ENCODE results near the gene CYBA. TPM values are rescaled to one million over a fixed set of nuclear protein-coding genes. Genes with fewer than 3 reads are reported as not detected.

CYBA gene
- total and polyA plus RNA-seq, 2 of the 4 experiments (the other 2 are of a cell fraction): 65.6 to 169 TPM

GRCh38 chr16:88681084-88681680, 30.3 kb upstream of the CYBA start:
- ChIA-PET CTCF (no interaction called here), POLR2A (ENCODE audit: unreplicated experiment) (no interaction called here)
- peaks cover 6% of the 10 kb centered on the region; the same call in 1 of the 2 replicates for H3K27me3 ChIP-seq (ENCODE audit: control insufficient read depth, insufficient read depth, low read length)
- H3K36me3 ChIP-seq (ENCODE audit: control insufficient read depth, insufficient read depth, low read length): no peaks in the 10 kb centered on the region; the same call in 1 of the 2 replicates
- in situ Hi-C loops (cut with MboI; ENCODE audit: low sequenced_read_pairs) (no loop called here), dilution Hi-C loops (cut with HindIII; ENCODE audit: low sequenced_read_pairs, unreplicated experiment) (no loop called here), intact Hi-C loops (cut with micrococcal nuclease) (no loop called here)
- H3K4me3 ChIP-seq (ENCODE audit: insufficient read depth, low read depth, low read length): no peak overlapping the region
- H3K56ac ChIP-seq (ENCODE audit: extremely low read depth, insufficient read depth, low read length): no peak overlapping the region
- no peak for DNase-seq
- H3K79me1 ChIP-seq (ENCODE audit: low read depth in 1 of 2, low read length in 2 of 2): no peaks in the 10 kb centered on the region
- no peak overlapping the region for H3K18ac ChIP-seq (ENCODE audit: low read depth, low read length)
- TF ChIP-seq MXI1 (IDR thresholded peaks at IDR 0.05; ENCODE audit: borderline replicate concordance, low read depth, low read length) (no peak), FOS (IDR thresholded peaks at IDR 0.05; ENCODE audit: low read depth, low read length) (no peak)
- no peak overlapping the region for H3K9ac ChIP-seq (ENCODE audit: low read depth, low read length)
- H3K9me3 ChIP-seq (ENCODE audit: control insufficient read depth, insufficient read depth, low read length): no peaks in the 10 kb centered on the region
- no peak overlapping the region for H3K14ac ChIP-seq (replicated peaks; ENCODE audit: low read depth, low read length)
- no peak overlapping the region for H2BK5ac ChIP-seq (ENCODE audit: low read depth, low read length, poor library complexity, severe bottlenecking)
- no peak overlapping the region for H4K91ac ChIP-seq (ENCODE audit: insufficient read depth, low read depth, low read length)
- H2BK20ac ChIP-seq (ENCODE audit: low read depth, low read length): no peak overlapping the region
- no peaks in the 10 kb centered on the region for H3K9me1 ChIP-seq (ENCODE audit: insufficient read depth, low read length)
- H3K27ac ChIP-seq (ENCODE audit: insufficient read depth, low read length): no peak overlapping the region
- no TSS peak for BruUV-seq (replicated peaks)
- H2AFZ ChIP-seq (replicated peaks; ENCODE audit: low read length, poor library complexity): peak overlapping the region; percentile 14
- no peak overlapping the region for H2AK5ac ChIP-seq (ENCODE audit: low read depth, low read length)
- no peak overlapping the region for H2BK15ac ChIP-seq (ENCODE audit: low read depth, low read length)
- 0 out of 2 replicates have a peak, but pooled peaks cover 9% of the 10 kb centered on the region for H4K20me1 ChIP-seq (ENCODE audit: insufficient read depth, low read length)
- H4K8ac ChIP-seq (ENCODE audit: low read depth in 2 of 2, low read length in 2 of 2): no peak overlapping the region
- H3K4me1 ChIP-seq (ENCODE audit: control insufficient read depth, insufficient read depth, low read length): peaks cover 7% of the 10 kb centered on the region; the same call in 1 of the 2 replicates
- H2AK9ac ChIP-seq (replicated peaks; ENCODE audit: low read depth, low read length, poor library complexity): peak overlapping the region; percentile 50
- H4K5ac ChIP-seq (ENCODE audit: low read depth, low read length): no peak overlapping the region
- H3K4ac ChIP-seq (ENCODE audit: low read depth, low read length): no peak overlapping the region
- no peak overlapping the region for H2BK120ac ChIP-seq (ENCODE audit: low read depth, low read length)
- H3K23ac ChIP-seq (ENCODE audit: low read depth, low read length): no peak overlapping the region
- WGBS, 2 experiments (ENCODE audit: extremely low coverage in 2 of 2, insufficient read length in 1 of 2): 73% methylated on average over 5 of the region's 31 CpGs; no CpG with 5 or more reads in 1 of the 2 experiments
- ATAC-seq (ENCODE audit: low read depth): no peak
- no peak overlapping the region for H3K4me2 ChIP-seq (ENCODE audit: low read depth, low read length)

All from IMR-90 (cell line).